HG03103 (cell line): ENCODE results near the gene C1QA.

Experiments
- ATAC-seq: cut with Tn5 transposase; IDR thresholded peaks from one replicate; pipeline ENCODE4 v1.9.1; 2021; ENCODE audit warnings: low read depth; ENCODE audit not compliant: unreplicated experiment

C1QA gene, protein sequence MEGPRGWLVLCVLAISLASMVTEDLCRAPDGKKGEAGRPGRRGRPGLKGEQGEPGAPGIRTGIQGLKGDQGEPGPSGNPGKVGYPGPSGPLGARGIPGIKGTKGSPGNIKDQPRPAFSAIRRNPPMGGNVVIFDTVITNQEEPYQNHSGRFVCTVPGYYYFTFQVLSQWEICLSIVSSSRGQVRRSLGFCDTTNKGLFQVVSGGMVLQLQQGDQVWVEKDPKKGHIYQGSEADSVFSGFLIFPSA

DNA sequence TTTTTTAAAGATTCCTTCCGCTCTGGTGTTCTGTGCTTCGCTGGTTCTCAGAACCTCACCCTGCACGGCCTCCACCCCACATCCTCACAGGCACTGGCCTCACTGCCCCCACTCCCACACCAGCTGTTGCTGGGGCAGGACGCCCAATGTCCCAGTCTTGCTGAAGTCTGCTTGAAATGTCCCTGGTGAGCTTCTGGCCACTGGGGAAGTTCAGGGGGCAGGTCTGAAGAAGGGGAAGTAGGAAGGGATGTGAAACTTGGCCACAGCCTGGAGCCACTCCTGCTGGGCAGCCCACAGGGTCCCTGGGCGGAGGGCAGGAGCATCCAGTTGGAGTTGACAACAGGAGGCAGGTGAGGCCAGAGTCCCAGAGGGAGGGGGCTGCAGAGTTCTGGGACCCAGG, at the start of gene C1QA:
C1QA (plus strand) TSS at position 276 of the 400 bp plus-strand sequence. CDS start 989 bp downstream, outside the sequence.
- no peak for ATAC-seq

DNA sequence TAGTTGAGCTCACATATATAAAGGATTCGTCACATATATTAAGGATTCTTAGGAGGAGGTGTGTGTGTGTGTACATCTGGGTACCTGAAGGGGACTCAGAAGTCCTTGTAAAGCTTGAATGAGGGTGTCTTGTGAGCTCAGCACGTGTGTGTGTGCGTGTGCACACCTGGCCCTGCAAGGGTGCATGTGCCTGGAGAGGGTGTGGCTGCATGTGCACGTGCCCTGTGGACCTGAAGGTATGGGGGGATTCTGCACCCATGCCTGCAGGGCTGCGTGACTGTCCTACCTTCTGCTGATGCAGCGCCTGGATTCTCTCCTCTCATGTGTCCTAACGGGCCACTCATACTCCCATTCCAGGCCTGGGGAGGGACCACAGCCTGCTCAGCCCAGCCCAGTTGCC, 49.2 kb upstream of the C1QA start:
- ATAC-seq, result no peak

DNA sequence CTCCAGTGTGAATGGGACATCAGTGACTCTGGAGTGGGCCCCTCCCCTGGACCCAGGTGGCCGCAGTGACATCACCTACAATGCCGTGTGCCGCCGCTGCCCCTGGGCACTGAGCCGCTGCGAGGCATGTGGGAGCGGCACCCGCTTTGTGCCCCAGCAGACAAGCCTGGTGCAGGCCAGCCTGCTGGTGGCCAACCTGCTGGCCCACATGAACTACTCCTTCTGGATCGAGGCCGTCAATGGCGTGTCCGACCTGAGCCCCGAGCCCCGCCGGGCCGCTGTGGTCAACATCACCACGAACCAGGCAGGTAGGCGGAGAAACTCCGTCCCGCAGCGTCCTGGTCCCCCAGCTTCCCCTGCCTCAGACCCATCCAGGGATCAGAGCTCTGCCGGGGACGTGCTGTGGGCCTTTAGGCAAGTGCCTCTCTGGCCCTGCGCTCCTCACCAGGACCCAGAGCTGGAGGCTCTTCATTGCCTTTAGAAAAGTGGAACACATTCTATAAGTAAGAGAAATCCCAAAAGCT, 47.5 kb upstream of the C1QA start:
- no peak for ATAC-seq

DNA sequence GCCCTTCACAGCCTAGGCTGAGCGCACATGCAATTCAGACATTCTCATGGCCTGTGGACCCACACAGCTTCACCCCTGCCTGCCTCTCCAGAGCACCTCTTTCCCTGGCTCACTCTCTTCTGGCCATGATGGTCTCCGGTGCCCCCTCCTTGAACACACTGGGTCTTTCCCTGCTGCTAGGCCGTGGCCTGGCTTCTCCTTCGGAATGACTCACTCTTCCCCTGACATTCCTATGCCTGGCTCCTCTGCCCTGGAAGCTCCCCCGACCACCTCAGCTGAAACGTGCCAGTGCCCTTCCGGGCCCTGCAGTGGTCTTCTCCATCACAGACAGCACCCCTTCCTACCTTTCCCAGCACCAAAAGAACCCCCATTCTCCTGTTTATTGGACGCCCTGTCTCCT, 44.9 kb upstream of the C1QA start:
- ATAC-seq, result no peak

DNA sequence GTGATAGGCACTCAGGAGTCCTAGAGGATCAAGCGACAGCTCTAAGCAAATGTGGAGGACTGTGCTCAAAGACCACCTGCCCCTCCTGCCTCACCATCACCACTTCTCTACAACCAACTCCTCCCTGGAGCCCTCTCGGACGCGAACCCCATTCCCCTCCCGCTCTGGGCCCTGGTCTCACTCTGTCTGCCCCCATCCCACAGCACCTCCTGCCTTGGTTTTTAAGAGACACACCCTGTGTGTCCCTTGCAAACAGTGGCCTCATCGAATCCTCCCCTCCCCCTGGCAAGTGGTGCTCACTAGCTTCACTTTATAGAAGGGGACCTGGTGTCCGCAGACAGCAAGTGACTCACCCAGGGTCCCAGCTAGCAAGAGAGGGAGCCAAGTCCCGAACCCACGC, 44.4 kb upstream of the C1QA start:
- ATAC-seq, result no peak

DNA sequence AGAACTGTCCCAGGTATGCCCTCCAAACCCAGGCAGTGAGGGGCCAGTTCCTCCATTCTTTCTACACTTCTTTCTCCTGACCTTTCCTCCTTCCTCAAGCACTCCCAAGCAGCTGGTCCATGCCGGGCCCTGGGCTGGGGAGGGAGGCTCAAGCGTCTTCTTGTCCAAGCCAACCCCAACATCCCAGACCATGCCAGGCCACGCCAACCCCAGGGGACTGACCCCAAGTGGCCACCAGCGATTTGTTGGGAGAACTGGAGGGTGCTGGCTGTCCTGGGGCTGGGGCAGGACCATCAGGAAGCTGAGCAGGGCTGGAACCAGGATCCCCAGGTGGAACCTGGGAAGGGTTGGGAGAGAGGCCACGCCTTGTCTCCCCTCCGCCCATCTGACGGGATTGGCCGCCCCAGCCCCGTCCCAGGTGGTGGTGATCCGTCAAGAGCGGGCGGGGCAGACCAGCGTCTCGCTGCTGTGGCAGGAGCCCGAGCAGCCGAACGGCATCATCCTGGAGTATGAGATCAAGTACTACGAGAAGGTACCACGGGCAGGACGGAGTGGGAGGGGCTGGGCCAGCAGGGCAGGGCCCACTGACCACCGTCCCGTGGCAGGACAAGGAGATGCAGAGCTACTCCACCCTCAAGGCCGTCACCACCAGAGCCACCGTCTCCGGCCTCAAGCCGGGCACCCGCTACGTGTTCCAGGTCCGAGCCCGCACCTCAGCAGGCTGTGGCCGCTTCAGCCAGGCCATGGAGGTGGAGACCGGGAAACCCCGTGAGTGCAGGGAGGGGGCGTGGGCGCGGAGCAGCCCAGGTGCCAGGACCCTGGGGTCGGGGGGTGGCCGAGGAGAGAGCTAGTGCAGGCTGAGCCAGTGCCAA, 43.3 kb upstream of the C1QA start:
- no peak for ATAC-seq

DNA sequence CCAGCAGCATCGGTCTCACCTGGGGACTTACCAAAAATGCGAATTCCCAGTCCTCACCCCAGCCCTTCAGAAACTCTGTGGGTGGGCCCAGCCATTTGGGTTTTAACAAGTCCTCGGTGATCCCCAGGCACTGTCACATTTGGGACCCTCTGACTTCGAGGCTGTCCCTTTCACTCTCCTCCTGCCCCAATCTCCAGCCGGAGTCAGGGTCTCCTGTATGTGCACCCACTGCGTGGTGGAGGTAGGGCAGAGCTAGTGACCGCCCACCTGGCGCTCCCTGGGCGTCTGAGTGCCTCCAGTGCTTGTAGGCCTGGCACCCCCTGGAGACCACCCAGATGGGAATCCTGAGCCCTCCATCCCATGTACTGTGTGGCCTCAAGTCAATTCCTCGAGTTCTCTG, 42.0 kb upstream of the C1QA start:
- ATAC-seq, result no peak

DNA sequence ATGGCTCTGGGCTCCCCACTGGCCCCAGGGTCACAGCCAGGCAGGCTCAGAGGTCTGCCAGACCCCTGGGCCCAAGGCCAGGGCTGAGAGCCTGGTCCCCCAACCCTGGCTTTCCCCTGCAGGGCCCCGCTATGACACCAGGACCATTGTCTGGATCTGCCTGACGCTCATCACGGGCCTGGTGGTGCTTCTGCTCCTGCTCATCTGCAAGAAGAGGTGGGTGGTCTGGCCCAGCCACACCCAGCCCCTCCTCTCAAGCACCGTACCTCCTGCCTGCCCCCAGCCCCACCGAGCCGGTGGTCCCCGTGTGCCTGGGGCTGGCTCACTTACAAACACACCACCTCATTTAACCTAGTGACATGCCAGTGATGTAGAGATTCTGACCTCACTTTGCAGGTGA, 41.3 kb upstream of the C1QA start:
- no peak for ATAC-seq

DNA sequence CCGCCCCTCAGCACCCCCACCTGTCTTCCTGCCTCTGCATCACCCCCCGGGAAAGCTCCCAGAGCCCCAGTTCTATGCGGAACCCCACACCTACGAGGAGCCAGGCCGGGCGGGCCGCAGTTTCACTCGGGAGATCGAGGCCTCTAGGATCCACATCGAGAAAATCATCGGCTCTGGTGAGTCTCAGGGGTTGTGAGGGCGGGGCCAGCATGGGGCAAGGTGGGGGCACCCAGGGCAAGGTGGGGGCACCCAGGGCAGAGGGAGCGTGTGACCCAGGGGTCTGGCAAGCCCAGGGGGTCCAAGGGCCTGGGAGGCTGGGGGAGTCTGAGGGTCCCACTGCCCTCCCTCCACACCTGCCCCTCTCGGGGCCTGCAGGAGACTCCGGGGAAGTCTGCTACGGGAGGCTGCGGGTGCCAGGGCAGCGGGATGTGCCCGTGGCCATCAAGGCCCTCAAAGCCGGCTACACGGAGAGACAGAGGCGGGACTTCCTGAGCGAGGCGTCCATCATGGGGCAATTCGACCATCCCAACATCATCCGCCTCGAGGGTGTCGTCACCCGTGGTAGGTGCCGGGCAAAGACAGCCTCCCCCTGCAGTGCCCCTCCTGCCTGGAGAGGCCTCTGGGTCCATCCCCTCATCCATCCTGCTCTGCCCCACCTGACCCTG, 39.0 kb upstream of the C1QA start:
- ATAC-seq, result no peak

DNA sequence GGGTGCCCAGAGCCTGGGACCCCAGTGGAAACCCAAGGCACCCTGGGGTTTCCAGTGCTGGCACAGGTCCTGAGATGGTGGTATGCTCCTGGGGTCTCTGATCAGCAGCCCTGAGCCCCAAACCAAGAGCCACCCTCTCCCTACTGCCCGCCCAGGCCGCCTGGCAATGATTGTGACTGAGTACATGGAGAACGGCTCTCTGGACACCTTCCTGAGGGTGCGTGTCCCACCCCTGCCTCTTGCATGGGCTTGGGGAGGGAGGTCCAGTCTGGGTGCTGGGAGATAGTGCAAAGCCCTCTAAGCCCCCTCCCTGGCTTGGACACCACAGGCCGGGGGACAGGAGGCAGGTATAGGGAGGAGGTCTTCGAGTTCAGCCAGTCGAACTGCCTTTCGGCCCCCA, 38.4 kb upstream of the C1QA start:
- no peak for ATAC-seq

DNA sequence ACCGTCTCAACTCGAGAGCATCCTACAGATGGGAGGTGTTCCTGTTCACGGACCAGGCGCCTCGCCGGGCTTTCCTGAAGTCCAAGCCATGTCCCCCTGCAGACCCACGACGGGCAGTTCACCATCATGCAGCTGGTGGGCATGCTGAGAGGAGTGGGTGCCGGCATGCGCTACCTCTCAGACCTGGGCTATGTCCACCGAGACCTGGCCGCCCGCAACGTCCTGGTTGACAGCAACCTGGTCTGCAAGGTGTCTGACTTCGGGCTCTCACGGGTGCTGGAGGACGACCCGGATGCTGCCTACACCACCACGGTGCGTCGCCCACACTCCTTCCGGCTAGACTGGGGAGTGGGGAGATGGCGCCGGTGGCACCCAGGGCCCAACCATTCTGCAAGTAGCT, 37.7 kb upstream of the C1QA start:
- ATAC-seq, result no peak

DNA sequence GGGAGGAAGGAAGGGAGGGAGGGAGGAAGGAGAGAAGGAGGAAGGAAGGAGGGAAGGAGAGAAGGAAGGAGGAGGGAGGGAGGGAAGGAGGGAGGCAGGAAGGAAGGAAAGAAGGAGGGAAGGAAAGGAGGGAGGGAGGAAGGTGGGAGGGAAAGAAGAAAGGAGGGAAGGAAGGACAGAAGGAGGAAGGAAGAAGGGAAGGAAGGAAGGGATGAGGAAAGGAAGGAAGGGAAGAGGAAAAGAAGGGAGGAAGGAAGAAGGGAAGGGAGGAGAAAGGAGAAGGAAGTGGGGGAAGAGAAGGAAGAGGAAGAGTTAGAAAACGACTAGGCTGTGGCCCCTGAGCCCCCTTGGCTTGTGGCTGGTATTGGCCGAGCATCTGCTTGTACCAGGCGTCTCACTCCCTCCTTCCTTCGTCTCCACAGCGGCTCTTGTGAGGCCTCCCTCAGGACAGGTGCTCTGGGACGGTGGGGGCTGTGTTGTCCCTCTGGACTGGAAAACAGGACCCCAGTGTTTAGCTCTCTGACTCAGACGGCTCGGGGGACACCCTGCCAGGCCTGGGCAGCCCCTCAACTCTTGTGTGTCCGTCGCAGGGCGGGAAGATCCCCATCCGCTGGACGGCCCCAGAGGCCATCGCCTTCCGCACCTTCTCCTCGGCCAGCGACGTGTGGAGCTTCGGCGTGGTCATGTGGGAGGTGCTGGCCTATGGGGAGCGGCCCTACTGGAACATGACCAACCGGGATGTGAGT, 36.2 kb upstream of the C1QA start:
- no peak for ATAC-seq

DNA sequence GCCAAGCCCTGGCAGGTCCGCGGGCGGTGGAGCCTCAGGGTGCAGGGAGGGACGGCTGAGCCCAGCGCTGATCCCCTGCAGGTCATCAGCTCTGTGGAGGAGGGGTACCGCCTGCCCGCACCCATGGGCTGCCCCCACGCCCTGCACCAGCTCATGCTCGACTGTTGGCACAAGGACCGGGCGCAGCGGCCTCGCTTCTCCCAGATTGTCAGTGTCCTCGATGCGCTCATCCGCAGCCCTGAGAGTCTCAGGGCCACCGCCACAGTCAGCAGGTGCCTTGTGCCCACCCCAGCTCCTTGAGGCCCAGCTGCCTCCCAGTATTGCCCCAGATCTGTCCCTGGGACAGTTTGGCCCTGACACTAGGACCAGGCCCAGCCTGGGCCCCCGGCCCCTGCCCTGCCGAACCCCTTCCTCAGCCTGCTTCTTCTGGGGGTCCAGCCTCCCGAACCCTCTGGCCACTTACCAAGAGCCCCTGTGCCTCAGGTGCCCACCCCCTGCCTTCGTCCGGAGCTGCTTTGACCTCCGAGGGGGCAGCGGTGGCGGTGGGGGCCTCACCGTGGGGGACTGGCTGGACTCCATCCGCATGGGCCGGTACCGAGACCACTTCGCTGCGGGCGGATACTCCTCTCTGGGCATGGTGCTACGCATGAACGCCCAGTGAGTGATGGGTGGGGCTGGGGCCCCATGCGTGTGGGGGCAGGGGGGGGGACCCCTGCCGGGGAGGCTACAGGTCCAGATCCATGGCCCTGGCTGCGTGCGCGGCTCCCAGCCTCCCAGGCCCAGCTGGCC, 35.4 kb upstream of the C1QA start:
- no peak for ATAC-seq

DNA sequence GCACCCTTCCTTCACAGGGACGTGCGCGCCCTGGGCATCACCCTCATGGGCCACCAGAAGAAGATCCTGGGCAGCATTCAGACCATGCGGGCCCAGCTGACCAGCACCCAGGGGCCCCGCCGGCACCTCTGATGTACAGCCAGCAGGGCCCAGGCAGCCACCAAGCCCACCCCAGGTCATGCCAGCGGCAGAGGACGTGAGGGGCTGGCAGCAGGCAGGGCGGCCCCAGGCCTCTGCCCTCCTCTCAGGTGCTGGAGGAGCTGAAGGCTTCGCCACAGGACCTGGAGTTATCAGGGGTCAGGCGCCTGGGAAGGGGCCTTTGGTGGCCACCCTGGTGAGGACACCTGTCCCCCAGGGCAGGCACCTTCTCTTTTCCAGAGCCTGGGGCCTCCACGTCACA, 34.8 kb upstream of the C1QA start:
- no peak for ATAC-seq

DNA sequence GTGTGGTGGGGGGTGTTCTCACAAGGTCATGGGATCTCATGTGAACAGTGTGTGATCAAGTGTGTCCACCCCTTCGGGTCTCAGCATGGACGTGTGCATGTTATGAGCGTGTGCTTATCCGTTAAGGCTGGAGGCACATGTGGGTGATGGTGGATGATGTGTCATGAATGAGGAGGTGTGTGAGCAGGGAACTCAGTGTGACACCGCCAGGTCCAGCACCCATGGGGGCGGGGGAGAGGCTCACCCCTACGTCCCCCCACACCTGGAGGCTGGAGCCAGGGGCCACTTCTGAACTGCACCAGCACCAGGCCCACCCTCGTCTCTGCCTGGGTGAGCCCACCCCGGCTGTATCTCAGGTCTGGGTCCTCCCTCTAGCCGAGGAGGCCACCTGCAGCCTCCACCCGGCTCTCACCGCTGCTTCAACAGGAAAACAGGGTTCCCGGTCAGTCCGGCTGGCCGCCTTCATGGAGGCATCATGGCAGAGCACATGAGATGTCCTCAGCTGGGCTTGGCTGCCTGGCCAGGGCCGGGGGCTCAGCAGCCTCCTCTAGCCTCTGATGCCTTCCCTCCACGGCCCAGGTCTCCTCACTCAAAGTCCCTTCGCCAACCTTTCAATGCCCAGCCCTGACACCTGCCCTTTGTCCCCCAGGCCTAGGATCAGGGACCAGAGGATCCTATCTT, 34.2 kb upstream of the C1QA start:
- no peak for ATAC-seq

DNA sequence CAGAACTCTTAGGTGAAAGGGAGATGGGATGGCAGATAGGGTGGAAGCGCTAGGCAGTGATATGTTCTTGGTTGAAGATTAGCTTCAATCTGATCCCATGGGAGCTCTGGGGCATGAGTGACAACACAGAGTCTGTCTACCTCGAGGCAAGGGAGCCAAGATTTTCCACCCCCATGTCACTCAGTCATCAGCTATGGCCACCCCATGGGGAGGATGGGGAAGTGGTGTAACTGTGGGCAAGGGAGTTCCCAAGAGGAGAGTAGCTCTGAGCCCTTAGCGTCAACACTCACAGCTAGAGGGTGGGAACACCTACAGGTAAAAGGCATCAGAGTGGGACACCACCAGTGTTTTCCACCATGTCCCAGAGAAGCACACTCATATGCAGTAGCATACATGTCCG, 30.3 kb upstream of the C1QA start:
- no peak for ATAC-seq

DNA sequence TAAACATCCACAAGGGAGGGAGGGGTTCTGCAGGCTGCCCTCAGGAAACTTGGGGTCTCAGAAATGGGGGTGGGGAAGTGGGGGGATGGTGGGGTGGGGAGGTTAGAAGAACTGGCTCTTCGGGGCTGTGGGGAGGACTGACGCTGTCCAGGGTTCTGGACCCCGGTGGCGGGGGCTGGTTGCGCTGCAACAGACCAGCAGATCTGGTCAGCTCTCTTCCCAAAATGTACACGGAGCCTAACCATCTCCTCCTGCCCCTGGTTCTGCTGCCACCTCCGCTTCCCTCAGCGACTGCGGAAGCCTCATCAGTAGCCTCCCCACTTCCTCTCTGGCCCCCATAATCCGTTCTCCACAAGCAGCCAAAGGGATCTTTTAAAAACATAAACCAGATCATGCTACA, 29.3 kb upstream of the C1QA start:
- no peak for ATAC-seq

DNA sequence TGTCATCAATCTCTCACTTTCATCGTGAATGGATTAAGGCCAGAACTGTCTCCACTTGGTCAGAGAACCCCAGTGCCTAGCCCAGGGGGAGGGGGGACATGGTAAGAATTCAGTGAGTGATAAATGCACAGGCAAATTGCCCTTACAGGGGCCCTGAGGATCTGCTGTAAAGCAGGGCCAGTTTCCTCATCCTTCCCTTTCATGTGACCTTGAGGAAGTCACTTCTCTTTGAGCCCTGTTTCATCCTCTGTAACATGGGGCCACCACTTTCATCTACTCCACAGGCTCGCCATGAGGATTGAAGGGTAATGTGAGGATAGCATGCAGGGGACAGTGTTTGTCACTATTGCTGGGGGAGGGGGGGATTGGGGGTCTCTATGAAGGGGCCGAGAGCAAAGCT, 28.1 kb upstream of the C1QA start:
- ATAC-seq, result no peak

DNA sequence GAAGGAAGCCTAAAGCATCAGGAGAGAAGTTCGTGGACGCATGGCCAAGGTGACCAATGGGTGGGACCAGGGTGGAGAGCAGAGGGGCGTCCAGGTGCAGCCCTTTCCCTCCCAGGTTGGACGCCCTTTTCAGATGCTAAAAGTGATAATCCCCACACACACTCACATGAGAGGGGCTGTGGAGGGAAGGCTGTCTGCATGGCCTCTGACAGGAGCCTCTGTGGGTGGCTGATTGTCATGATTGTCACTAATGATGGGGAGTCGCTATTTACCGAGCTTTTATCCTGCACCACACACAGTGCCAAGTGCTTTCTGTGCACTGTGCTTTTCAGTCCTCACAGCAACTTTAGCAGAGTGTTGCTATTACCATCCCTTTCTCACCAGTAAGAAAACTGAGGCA, 27.1 kb upstream of the C1QA start:
- no peak for ATAC-seq
